Esophagus squamous epithelium (tissue), 4 donors: ENCODE measurements around the gene ZDHHC14.

Experiments
- POLR2A ChIP-seq, 4 donors: fragments of 450-650 bp; IDR thresholded peaks; one replicate each; pipeline ENCODE4 v1.6.1; 2017; ENCODE audit warnings: antibody characterized with exemption in 4 of 4, mild to moderate bottlenecking in 4 of 4, moderate library complexity in 3 of 4
- TF ChIP-seq, protein P1 (sequence below), 6 experiments: fragments of 450-650 bp in 4 of 6; fragments of 200-600 bp in 2 of 6; sonication (generic) in 2 of 6; IDR thresholded peaks; one replicate each; pipeline ENCODE4 v1.5.1; 2016 to 2019; ENCODE audit warnings: antibody characterized with exemption in 6 of 6, mild to moderate bottlenecking in 4 of 6, moderate library complexity in 4 of 6

DNA sequence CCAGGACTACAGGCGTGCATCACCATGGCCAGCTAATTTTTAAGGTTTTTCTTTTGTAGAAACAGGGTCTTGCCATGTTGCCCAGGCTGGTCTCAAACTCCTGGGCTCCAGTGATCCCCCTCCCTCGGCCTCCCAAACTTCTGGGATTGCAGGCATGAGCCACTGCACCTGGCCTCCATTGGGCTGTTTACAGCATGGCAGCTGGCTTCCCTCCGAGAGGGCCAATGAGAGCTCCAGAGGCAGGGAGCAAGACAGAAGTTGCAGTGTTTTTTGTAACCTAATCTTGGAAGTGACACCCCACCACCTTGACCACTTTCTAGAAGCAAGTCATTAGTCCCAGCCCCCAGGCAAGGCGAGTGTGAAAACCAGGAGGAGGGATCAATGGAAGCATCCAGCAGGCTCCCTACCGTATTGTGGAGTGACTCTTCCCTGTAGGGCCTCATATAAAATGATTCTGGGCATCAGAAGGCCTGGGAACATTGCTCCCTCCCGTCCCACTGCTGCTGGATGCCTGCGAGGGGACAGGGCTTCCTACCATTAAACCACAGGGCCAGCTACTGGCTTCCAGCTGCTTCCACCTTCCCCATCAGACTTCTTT, 144.4 kb downstream of the ZDHHC14 start:
- TF ChIP-seq, protein P1, sequence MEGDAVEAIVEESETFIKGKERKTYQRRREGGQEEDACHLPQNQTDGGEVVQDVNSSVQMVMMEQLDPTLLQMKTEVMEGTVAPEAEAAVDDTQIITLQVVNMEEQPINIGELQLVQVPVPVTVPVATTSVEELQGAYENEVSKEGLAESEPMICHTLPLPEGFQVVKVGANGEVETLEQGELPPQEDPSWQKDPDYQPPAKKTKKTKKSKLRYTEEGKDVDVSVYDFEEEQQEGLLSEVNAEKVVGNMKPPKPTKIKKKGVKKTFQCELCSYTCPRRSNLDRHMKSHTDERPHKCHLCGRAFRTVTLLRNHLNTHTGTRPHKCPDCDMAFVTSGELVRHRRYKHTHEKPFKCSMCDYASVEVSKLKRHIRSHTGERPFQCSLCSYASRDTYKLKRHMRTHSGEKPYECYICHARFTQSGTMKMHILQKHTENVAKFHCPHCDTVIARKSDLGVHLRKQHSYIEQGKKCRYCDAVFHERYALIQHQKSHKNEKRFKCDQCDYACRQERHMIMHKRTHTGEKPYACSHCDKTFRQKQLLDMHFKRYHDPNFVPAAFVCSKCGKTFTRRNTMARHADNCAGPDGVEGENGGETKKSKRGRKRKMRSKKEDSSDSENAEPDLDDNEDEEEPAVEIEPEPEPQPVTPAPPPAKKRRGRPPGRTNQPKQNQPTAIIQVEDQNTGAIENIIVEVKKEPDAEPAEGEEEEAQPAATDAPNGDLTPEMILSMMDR (IDR thresholded peaks at IDR 0.05) = no peak
- TF ChIP-seq POLR2A (IDR thresholded peaks at IDR 0.05) = no peak
